ENCODE measurements around the gene ACTR6. TPM values are rescaled to one million over a fixed set of nuclear protein-coding genes. Genes with fewer than 3 reads are reported as not detected.

The ACTR6 gene
- total RNA-seq = 14.3 and 15.8 TPM in 2 replicates

DNA sequence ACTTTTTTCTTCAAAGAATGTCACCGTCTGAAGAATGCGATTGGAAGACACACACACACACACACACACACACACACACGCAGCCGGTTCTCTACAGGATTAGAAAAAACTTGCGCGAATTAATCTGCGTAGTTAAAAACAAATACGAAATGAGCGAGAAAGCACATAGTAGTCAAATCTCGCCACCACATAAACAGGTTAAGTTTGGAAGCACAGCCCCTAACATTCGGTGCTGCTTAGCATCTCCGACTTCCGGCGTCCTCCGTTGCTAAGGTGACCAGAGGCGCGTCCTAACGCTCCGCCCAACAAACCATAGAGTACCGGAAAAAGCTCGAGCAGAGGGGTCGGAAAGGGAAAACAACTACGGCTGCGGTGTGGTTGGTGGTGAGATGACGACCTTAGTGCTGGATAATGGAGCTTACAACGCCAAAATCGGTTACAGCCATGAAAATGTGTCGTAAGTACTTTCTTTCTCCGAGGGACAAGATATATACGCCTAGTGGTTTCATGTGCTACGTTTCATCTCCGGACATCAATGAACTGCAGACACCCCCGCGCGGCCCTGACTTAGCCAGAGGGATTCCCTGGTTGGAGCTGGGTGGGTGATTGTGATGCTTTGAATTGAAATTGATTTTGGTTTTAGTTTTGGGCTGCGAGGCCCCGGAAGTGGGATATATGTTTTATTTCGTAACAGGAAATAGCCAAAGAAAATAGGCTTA lies at the start of gene ACTR6:
Gene ACTR6 (plus strand): TSS at position 353 of the 719 bp plus-strand sequence. CDS start 37 bp downstream, at position 390.

DNA sequence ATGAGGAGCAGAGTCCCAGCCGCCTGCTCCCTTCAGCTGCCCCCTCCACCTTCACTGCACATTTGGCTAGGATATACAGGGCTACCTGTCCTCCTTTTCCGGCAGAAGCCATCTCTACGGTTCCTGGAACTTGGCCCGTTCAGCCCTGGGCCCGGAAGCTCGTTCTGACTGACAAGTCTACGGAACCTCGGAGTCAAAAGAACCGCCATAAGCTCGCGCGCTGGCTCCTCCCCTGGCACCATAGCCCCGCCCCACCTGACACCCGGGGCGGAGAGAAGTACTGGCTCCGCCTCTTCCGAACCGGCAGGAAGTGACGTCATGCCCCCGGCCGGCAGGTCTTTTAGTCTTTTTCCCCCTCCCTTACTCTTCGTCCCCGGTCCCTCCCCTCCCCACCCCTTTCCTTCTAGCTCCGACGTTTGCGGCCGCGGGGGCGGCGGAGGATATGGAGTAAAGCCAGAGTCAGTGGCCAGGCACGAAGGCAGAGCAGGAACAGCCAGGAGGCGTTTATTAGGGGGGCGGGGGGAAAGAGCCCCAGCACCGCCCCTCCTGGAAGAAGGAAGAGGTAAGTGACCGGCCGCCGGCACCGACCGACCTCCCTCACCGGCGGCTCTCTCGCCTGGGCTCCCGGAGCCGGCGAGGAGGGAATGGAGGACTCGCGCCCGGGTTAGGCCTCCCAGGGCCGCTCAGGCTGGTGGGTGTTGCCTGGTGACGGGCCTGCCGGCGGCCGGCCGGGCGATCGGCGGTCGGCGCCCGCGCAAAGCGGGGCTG lies 66.4 kb downstream of the ACTR6 start, which contains the start of the genes DEPDC4 and SCYL2:
Gene DEPDC4 (minus strand): TSS at position 245 of the 768 bp plus-strand sequence. CDS start 3 bp downstream, at position 242.
Gene SCYL2 (plus strand): TSS at position 343 of the 768 bp plus-strand sequence. CDS start 15,794 bp downstream, outside the sequence.

Small RNA genes lying within 50 kb of the gene (small RNA-seq; reads per million reads assigned to genes)
- not detected for gene MIR1827
- not detected for gene RF00019
- gene RN7SL176P = not detected

Other genes starting within 250 kb of the ACTR6 start
- gene ANKS1B, start 215.9 kb upstream of the ACTR6 start, total RNA-seq = 3.5 and 7.0 TPM in 2 replicates
- gene BLTP3B, start 57.9 kb upstream of the ACTR6 start, total RNA-seq = 44.2 and 52.9 TPM in 2 replicates
- gene DEPDC4, start 66.3 kb downstream of the ACTR6 start, total RNA-seq = 0.49 TPM in 2 replicates
- 54.7 and 61.2 TPM in 2 replicates for gene SCYL2, start 66.4 kb downstream of the ACTR6 start, total RNA-seq
- not detected in 2 replicates for gene SLC17A8, start 156.3 kb downstream of the ACTR6 start, total RNA-seq